CD4-positive, CD25-positive, alpha-beta regulatory T cell (primary cell): ENCODE results near the gene CMIP. TPM values are rescaled to one million over a fixed set of nuclear protein-coding genes. Genes with fewer than 3 reads are reported as not detected.

Experiments used
- ATAC-seq, 2 donors: fragments of 150-1000 bp; cut with Tn5 transposase; one replicate each; pipeline ENCODE4 v1.10.0; 2021; ENCODE audit warnings: low read depth in 2 of 2, moderate number of reproducible peaks in 2 of 2, moderate library complexity in 1 of 2
- DNase-seq, 3 donors: peaks; one replicate each; pipeline versions ENCODE4 v3.0.0 to v3.0.0-alpha.2; 2012 to 2022; ENCODE audit warnings: mixed read lengths in 1 of 3
- H3K27ac ChIP-seq: one replicate; pipeline ENCODE4 v1.7.0; 2013; ENCODE audit warnings: mild to moderate bottlenecking, low read length; ENCODE audit not compliant: insufficient read depth, poor library complexity, severe bottlenecking
- H3K27me3 ChIP-seq: one replicate; pipeline ENCODE4 v1.7.0; 2013; ENCODE audit warnings: low read length; ENCODE audit not compliant: control insufficient read depth, insufficient read depth
- H3K36me3 ChIP-seq: one replicate; pipeline ENCODE4 v1.7.0; 2013; ENCODE audit warnings: mild to moderate bottlenecking, low read length, moderate library complexity; ENCODE audit not compliant: control insufficient read depth, insufficient read depth
- H3K4me1 ChIP-seq: 2 replicates; pipeline ENCODE4 v1.7.0; 2013; ENCODE audit warnings: mild to moderate bottlenecking, low read length; ENCODE audit not compliant: insufficient read depth, control insufficient read depth, poor library complexity, severe bottlenecking
- H3K4me3 ChIP-seq: one replicate; pipeline ENCODE4 v1.7.0; 2013; ENCODE audit warnings: low read depth, mild to moderate bottlenecking, low read length, moderate library complexity
- H3K9me3 ChIP-seq, 2 experiments: 1 replicate in 1 of 2; 2 replicates in 1 of 2; pipeline ENCODE4 v1.7.0; 2013; ENCODE audit warnings: low read length in 2 of 2, mild to moderate bottlenecking in 1 of 2, moderate library complexity in 1 of 2; ENCODE audit not compliant: control insufficient read depth in 2 of 2
- H3K27ac Mint-ChIP-seq, 3 donors: one replicate each; pipeline ENCODE4 v1.8.0; 2020 to 2022; ENCODE audit warnings: mild to moderate bottlenecking in 3 of 3, mixed read lengths in 3 of 3, moderate library complexity in 2 of 3
- H3K27me3 Mint-ChIP-seq: one replicate; pipeline ENCODE4 v1.8.0; 2022; ENCODE audit warnings: mild to moderate bottlenecking, mixed read lengths
- H3K36me3 Mint-ChIP-seq: one replicate; pipeline ENCODE4 v1.8.0; 2020; ENCODE audit warnings: mixed read lengths
- H3K4me1 Mint-ChIP-seq, 4 donors: one replicate each; pipeline ENCODE4 v1.8.0; 2020 to 2022; ENCODE audit warnings: mixed read lengths in 4 of 4, mild to moderate bottlenecking in 1 of 4
- H3K4me3 Mint-ChIP-seq, 4 donors: one replicate each; pipeline ENCODE4 v1.8.0; 2020 to 2022; ENCODE audit warnings: mild to moderate bottlenecking in 4 of 4, mixed read lengths in 4 of 4, moderate library complexity in 3 of 4
- H3K9me3 Mint-ChIP-seq, 7 donors: one replicate each; pipeline ENCODE4 v1.8.0; 2020 to 2022; ENCODE audit warnings: mixed read lengths in 7 of 7, mild to moderate bottlenecking in 3 of 7, moderate library complexity in 2 of 7
- polyA plus RNA-seq, 4 donors: library from polyadenylated mRNA; unstranded; fragments of 300-500 nt; fragmentation: Illumina TruSeq; gene quantifications; one replicate each; pipeline ENCODE4 v1.2.3, GENCODE V29; 2021
- total RNA-seq: library from RNA; stranded (reverse); gene quantifications from one replicate; pipeline ENCODE4 v1.2.3, GENCODE V29; 2022

CMIP gene
- total and polyA plus RNA-seq, 5 donors from 2014 or later: 0.21 to 49.7 (median 0.94) TPM

DNA sequence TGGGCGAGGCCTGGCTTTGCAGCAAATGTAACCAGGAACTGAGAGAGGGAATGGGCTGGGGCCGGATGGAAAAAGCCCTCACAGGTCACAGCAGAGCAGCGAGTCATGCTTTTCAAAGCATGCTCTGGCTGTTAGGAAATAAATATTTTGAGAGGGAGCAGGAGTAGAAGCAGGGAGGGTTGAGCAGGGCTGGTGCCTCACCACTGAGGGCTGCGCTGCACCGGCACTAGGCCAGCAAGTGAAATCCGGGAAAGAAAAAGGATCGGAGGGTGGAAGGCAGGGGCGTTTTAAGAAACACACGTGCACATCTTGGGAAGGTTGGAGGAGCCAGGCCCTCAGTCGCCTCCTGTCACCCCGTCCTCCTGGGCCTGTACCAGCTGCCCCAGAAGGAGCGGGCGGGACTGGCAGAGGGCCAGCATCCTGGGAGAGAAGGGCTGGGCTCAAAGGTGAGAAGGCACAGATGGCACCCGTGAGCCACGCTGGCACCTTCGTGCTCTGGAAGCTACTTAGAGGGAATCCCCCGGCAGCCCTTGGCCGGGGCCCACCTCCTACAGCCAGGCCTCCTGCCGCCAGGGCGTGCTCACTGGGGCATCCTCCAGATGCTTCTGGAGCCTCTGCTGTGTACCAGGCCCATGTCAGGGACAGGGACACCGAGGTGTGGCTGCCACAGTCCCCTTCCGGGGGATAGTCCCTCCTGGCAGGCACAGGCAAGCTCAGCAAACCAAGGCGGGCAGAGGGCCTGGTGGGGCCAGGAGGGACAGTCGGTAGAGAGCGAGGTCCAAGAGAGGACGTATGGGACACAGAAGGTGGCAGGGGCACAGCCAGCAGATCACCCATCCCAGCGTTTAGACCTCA is 263.0 kb downstream of the CMIP start:
- Histone ChIP-seq H3K27ac (no peak overlapping the region), H3K9me3 (no peaks in the 10 kb centered on the region), H3K4me1 (no peaks in the 10 kb centered on the region), H3K36me3 (peaks cover 34% of the 10 kb centered on the region), H3K27me3 (no peaks in the 10 kb centered on the region), H3K4me3 (no peak overlapping the region)
- Mint-ChIP-seq H3K36me3 (peaks cover 30% of the 10 kb centered on the region), H3K9me3 (peaks cover 0 to 2% (median 0%) of the 10 kb centered on the region in 7 donors), H3K4me1 (peaks cover 0 to 12% (median 6%) of the 10 kb centered on the region in 4 donors), H3K4me3 (peak overlapping the region in 1 of 4 donors; percentile 57), H3K27me3 (no peaks in the 10 kb centered on the region), H3K27ac (peak overlapping the region; percentile 33 to 77 (median 48))
- ATAC-seq: no peak
- no peak for DNase-seq

DNA sequence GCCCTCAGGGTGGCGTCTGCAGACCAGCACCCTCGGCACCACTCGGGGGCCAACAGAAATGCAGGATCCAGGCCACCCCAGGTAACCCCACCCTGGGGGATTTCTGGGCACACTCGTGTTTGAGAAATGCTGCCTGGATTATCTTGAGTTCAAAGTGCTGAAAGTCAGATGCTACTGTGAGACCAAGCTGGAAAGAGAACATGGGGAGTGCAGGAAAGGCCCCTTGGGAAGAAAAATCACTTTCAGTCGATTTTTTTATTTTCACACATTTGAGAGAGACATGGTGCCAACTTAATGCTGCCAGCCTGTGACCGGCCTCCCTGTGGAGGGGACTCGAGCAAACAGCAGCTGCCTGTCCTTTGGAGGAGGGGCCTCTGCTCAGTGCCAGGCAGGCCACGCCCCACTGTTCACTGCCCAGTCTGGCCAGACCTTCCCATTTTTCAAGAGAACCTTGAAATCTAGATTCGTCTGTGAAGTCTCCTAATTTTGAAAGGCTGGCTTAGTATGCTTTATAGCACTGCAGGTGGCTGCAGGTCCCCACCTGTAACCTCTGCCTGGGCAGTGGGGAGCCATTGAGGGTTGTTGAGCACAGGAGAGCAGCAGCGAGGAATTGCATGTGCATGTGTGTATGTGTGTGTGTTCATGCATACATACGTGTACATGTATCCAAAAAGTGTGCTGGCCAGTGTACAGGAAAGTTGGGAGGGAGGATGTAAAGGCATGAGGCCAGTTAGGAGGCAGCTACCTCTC is 263.8 kb downstream of the CMIP start:
- H3K4me3 Mint-ChIP-seq: no peak overlapping the region
- no peaks in the 10 kb centered on the region for H3K9me3 ChIP-seq
- H3K36me3 Mint-ChIP-seq: peaks cover 21% of the 10 kb centered on the region

DNA sequence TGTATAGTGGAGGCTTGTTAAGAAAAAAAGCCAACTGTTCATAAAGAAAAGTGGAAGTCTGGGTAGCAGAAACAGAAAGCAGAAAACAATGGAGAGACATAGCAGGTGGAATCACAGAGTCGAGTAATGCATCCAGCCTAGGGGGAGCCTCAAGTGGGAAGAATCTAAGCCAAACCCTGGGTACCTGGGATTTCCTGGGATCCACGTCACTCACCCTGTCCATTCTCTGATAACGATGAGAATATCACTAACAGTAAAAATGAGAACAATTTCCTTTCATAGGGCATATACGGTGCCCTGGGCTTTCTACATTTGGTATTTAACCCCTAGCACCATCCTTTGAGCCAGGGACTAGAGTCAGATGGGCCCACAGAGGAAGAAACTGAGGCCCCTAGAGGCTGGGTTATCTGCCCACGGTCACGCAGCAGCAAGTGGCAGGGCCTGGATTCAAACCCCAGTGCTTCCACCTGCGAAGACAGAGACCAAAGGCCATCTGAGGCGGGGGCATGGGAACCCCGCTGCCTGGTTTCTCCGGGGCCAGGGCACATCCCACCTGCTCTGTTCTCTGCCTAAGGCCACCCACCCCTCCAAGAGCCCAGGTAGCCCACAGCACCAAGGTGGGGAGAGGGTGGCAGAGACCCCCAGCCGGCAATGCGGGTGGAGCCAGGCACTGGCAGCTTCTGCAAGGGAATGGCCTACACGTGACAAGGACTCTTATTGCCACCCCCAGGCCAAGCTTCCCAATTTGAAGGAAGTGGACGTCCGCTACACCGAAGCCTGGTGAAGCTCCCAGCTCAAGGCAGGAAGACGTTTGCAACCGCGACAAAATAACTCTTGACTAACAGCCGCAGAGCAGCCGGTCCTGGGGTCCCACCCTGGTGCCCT is 264.6 kb downstream of the CMIP start:
- H3K27ac Mint-ChIP-seq: peak overlapping the region in 1 of 3 donors; percentile 26
- Histone ChIP-seq H3K36me3 (peaks cover 26% of the 10 kb centered on the region), H3K27ac (no peak overlapping the region), H3K4me3 (no peak overlapping the region), H3K27me3 (no peaks in the 10 kb centered on the region), H3K9me3 (no peaks in the 10 kb centered on the region), H3K4me1 (no peaks in the 10 kb centered on the region)
- H3K4me1 Mint-ChIP-seq: peaks cover 0 to 9% (median 4%) of the 10 kb centered on the region in 4 donors
- no peaks in the 10 kb centered on the region for H3K27me3 Mint-ChIP-seq
- peaks cover 0 to 3% (median 0%) of the 10 kb centered on the region in 7 donors for H3K9me3 Mint-ChIP-seq
- H3K36me3 Mint-ChIP-seq: peaks cover 21% of the 10 kb centered on the region
- ATAC-seq (no peak), DNase-seq (no peak)
- no peak overlapping the region for H3K4me3 Mint-ChIP-seq

More for the DNA sequence above, 263.8 kb downstream of the CMIP start:
- Histone ChIP-seq H3K4me3 (no peak overlapping the region), H3K27me3 (no peaks in the 10 kb centered on the region), H3K36me3 (peaks cover 27% of the 10 kb centered on the region), H3K4me1 (no peaks in the 10 kb centered on the region), H3K27ac (no peak overlapping the region)
- ATAC-seq (no peak), DNase-seq (no peak)
- peak overlapping the region in 2 of 3 donors; percentile 26 to 40 for H3K27ac Mint-ChIP-seq
- peaks cover 0 to 2% (median 0%) of the 10 kb centered on the region in 7 donors for H3K9me3 Mint-ChIP-seq
- H3K4me1 Mint-ChIP-seq: peaks cover 0 to 6% (median 3%) of the 10 kb centered on the region in 4 donors
- no peaks in the 10 kb centered on the region for H3K27me3 Mint-ChIP-seq

DNA sequence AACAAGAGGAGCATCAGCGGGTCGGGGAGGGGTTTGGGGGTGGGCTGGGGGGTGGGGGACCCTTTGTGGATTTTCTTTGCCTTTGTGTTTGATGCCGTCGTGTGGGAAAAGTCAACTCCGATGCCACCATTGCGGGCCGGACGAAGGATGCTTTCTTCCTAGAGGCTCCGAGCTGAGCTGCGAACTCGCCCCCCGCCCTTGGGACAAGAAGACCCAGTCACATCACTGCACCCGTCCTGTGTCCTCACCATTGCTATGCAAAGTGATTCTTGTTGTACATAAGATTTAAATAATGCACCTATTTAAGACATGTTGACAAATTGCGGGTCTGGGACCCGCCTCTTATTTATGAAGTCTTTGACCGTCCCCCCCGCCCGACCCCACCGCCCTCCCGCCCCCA is 265.4 kb downstream of the CMIP start:
- Histone ChIP-seq H3K36me3 (peaks cover 20% of the 10 kb centered on the region), H3K27me3 (no peaks in the 10 kb centered on the region), H3K4me1 (peaks cover 7% of the 10 kb centered on the region), H3K9me3 (no peaks in the 10 kb centered on the region), H3K4me3 (no peak overlapping the region), H3K27ac (no peak overlapping the region)
- Mint-ChIP-seq H3K36me3 (peaks cover 21% of the 10 kb centered on the region), H3K4me1 (peaks cover under 1 to 15% (median 8%) of the 10 kb centered on the region in 4 donors), H3K27me3 (no peaks in the 10 kb centered on the region), H3K27ac (peak overlapping the region in 1 of 3 donors; percentile 76), H3K9me3 (peaks cover 0 to 3% (median 0%) of the 10 kb centered on the region in 7 donors), H3K4me3 (no peak overlapping the region)
- no peak for DNase-seq
- ATAC-seq: no peak

DNA sequence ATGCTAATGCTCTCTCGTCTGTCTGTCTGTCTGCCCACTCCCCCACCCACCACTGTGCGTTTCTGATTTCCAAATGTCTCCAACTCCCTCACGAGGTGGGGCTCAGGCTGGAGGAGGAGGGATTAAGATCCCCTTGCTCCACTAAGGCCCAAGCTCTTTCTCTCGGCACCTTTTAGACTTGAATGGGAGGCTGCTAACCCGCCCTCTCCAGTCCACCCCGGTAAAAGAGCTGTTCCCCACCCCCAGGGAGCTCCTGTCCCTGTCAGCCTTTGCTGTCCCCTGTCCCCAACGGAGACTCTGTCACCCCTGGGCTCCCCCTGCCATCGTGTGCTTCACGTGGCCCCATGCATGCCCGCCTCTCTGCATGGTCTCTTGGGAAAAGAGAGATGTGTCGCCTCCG is 266.0 kb downstream of the CMIP start:
- Mint-ChIP-seq H3K4me3 (no peak overlapping the region), H3K27ac (peak overlapping the region in 1 of 3 donors; percentile 65), H3K27me3 (no peaks in the 10 kb centered on the region), H3K9me3 (peaks cover 0 to 3% (median 0%) of the 10 kb centered on the region in 7 donors), H3K36me3 (peaks cover 20% of the 10 kb centered on the region), H3K4me1 (peaks cover 6 to 21% (median 13%) of the 10 kb centered on the region in 4 donors)
- Histone ChIP-seq H3K36me3 (peaks cover 17% of the 10 kb centered on the region), H3K9me3 (no peaks in the 10 kb centered on the region), H3K4me1 (peaks cover 12% of the 10 kb centered on the region), H3K27ac (no peak overlapping the region), H3K4me3 (no peak overlapping the region), H3K27me3 (no peaks in the 10 kb centered on the region)
- ATAC-seq: no peak
- DNase-seq: no peak

DNA sequence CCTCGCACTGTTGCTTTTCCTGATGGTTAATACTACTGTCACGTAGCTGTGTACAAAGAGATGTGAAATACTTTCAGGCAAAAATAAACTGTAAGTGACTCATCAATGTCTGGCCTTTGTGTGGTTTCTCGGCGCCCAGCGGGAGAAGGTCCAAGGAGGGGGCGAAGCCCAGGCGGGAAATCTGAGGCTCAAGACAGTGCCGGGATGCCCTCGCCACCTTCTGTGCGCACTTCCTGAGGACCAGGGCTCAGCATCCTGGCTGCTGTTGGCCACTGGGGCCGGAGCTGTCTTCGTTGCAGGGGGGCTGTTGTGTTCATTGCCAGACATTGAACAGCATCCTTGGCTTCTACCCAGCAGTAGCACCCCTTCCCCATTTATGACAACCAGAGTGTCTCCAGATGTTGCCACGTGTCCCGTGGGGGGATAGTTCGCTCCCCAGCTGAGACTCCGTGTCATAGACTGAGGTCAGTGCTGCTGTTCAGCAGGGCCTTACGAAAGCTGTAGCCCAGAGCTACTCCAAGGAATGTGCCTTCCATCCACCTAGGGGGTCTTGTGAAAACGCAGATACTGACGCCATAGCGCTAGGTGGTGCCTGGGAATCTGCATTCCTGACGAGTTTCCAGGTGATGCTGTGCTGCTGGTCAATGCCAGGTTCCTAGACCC is 267.2 kb downstream of the CMIP start:
- Mint-ChIP-seq H3K4me3 (peak overlapping the region in 1 of 4 donors; percentile 22), H3K9me3 (peaks cover 0 to 3% (median 0%) of the 10 kb centered on the region in 7 donors), H3K27ac (peak overlapping the region in 2 of 3 donors; percentile 58 to 75), H3K27me3 (no peaks in the 10 kb centered on the region), H3K4me1 (peaks cover 11 to 33% (median 25%) of the 10 kb centered on the region in 4 donors), H3K36me3 (peaks cover 16% of the 10 kb centered on the region)
- Histone ChIP-seq H3K9me3 (no peaks in the 10 kb centered on the region), H3K36me3 (peaks cover 13% of the 10 kb centered on the region), H3K27me3 (no peaks in the 10 kb centered on the region), H3K4me1 (peaks cover 24% of the 10 kb centered on the region), H3K27ac (no peak overlapping the region), H3K4me3 (no peak overlapping the region)
- DNase-seq: no peak
- no peak for ATAC-seq
